Fibroblast of mammary gland (primary cell): ENCODE data around the gene MIGA2.
A peak's percentile ranks its signal among the peaks of the same experiment; 100 is the strongest.

Experiments used
- DNase-seq: peaks from one replicate; pipeline ENCODE4 v3.0.0-alpha.2; 2010; ENCODE audit warnings: low read depth
- H3K4me3 ChIP-seq: 2 replicates; pipeline ENCODE4 v1.5.1; 2011; ENCODE audit warnings: low read depth, mild to moderate bottlenecking, low read length, moderate library complexity; ENCODE audit not compliant: control insufficient read depth
- CTCF ChIP-seq: conservative IDR thresholded peaks from 2 replicates; pipeline ENCODE4 v1.5.1; 2011; ENCODE audit warnings: low read depth, low read length, inconsistent platforms; ENCODE audit not compliant: control insufficient read depth, insufficient read depth

MIGA2 gene

DNA sequence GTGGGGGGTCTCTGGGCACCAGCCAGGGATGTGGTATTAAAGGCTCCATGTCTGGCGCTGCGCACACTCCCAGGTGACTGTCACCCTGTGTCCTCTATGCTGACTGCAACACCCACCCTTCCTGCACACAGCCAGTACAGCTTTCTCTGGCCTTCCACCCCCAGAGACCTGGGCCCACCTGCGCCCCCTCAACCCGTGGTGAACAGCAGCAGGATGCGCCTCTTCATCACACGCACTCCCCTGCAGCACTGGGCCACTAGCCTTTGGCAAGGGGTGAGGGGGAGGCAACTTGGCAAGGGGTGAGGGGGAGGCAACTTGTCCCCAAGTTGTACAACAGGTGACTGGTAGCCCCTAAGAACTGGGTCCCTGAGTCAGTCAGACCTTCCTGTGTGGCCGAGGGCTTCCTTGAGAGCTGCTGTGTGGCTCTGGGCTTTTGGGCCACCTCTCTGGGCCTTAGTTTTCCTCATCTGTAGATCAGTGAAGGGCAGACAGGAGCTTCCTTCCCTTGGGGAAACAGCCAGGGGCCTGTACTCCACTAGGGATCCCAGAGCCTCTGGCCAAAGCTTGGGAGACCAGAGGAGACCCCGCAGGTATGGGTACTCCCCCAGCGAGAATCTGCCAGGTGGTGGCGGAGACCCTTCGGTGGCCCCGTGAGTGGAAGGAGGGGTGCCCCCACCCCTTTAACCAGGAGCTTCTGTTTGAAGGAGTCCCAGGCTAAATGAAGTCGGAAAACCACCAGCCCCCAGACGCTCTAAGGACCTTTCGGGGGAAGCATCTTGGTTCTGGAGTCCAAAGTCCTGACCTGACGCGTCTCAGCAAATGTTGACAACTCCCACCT lies 69.7 kb downstream of the MIGA2 start:
- no peak overlapping the region for H3K4me3 ChIP-seq
- no peak for DNase-seq
- no peak for TF ChIP-seq CTCF

- TF ChIP-seq CTCF: no peak
- H3K4me3 ChIP-seq: no peak overlapping the region
- DNase-seq: no peak
These were observed 71.2 kb downstream of the MIGA2 start for GRCh38 chr9:129107651-129108050.

DNA sequence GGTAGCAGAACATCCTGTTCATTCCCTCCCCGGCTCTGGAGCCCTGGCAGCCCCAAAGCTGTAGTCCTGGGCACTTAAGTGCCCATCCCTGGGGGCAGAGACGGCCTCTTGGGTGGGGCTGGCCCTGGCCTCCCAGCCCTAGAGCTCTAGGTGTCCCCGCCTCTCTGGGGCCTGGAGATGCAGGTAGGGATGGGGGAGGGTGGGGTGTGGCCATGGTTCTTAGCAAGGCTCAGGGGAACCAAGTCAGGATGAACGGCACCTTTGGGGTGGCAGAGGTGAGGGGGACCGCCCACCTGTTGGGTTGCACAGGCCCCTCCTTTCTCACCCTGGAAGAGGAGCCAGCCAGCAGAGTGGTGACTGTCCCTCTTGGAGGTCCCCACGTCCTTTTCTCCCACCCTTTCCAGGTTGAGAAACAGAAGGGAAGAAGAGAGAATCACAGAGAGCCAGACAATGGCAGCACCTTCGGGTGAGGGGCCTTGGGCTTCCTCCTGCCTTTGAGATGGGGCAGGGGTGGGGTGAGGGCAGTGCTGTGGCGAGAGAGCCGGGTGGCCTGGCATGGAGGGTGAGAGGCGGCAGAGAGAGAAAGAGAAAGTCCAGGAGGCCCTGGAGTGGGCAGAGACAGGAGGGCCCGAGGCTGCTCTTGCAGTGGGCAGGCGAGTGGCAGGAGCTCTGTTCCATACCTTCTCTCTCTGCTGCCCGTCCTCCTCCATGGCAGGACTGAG lies 71.8 kb downstream of the MIGA2 start:
- TF ChIP-seq CTCF: no peak
- H3K4me3 ChIP-seq: no peak overlapping the region
- DNase-seq: no peak

- H3K4me3 ChIP-seq: no peak overlapping the region
- no peak for TF ChIP-seq CTCF
- no peak for DNase-seq
These were observed 72.5 kb downstream of the MIGA2 start for GRCh38 chr9:129108805-129109536.

DNA sequence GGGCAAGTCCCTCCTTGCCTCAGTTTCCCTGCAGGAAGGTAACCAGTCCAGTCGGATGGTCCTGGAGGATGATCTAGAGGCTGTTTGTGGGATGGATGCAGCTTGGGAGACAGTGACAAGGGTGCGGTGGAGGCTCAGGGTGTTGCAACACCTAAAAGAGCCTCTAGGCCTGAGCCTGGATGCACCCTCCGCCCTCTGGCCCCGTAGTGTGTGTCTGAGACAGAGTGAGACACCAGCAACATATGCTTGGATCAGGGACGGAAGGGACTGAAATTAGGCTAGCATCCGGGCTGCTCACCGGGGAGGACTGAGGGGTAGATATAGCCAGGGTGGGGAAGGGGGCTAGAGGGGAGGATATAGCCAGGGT lies 73.1 kb downstream of the MIGA2 start:
- DNase-seq: peak; percentile 63
- TF ChIP-seq CTCF: no peak
- peak overlapping the region; percentile 65 for H3K4me3 ChIP-seq

DNA sequence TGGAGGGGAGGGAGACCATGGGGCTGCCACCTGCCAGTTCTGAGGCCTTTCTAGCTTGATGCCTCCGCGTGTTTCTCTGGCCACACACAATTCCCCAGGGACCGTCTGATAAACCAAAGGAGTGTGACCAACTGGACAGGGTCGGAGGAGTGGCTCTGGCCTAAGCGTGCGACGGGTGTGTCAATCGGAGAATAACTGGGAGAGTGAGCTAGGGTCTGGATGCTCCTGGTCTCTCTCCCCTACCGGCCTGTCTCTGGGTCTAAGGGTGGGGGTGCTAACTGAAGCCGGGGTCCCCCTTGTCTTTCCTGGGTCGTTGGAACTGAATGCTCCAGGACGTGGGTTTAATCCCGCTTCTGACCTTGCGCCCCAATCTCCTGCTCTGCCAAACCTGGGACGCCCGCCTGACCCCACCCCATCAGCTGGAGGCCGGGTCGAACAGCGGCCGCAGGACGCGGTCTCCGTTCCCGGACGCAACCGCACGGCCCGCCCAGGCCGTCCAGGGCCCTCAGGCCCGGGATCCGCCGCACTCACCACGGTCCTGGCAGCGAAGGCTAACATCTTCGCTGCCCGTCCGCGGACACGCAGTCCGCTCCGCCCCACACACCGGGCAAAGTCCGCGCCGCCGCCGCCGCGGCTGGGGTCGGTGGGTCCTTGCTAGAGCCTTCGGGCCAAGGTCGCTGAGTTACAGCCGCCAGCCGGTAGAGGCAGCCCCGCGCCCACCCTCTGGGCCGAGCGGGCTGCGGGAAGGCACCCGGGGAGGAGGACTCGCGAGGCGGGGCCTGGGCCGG lies 73.7 kb downstream of the MIGA2 start:
- peak; percentile 28 for DNase-seq
- peak overlapping the region; percentile 65 for H3K4me3 ChIP-seq
- no peak for TF ChIP-seq CTCF
